Smooth muscle cell of the brain vasculature (primary cell): Measurements from ENCODE around the gene MYO3B.
"Not testable (repeated sequence)": the region's sequence is repeated elsewhere in the genome, so short reads cannot be mapped to it uniquely, and the experiment has no call there.

Source experiments
- DNase-seq: peaks from one replicate; pipeline ENCODE4 v3.0.0-alpha.2; 2012; ENCODE audit warnings: low read depth, low spot score

Gene MYO3B

GRCh38 chr2:170263728-170264521, 86.0 kb downstream of the MYO3B start:
- DNase-seq: not testable (repeated sequence)

GRCh38 chr2:170264522-170264860, 86.5 kb downstream of the MYO3B start:
- no peak for DNase-seq

- no peak for DNase-seq
These were observed 86.9 kb downstream of the MYO3B start for GRCh38 chr2:170264865-170265264.

- no peak for DNase-seq
These were observed 87.4 kb downstream of the MYO3B start for GRCh38 chr2:170265321-170265720.

- no peak for DNase-seq
These were observed 88.4 kb downstream of the MYO3B start for GRCh38 chr2:170266358-170266757.

GRCh38 chr2:170267071-170267470, 89.1 kb downstream of the MYO3B start:
- no peak for DNase-seq

- no peak for DNase-seq
These were observed 92.4 kb downstream of the MYO3B start for GRCh38 chr2:170270278-170270864.

GRCh38 chr2:170271340-170271739, 93.4 kb downstream of the MYO3B start:
- DNase-seq: no peak

- DNase-seq: no peak
These were observed 98.1 kb downstream of the MYO3B start for GRCh38 chr2:170276056-170276455.

GRCh38 chr2:170276925-170277629, 99.1 kb downstream of the MYO3B start:
- no peak for DNase-seq

- DNase-seq: no peak
These were observed 100.0 kb downstream of the MYO3B start for GRCh38 chr2:170277951-170278350.

- not testable (repeated sequence) for DNase-seq
These were observed 101.7 kb downstream of the MYO3B start for GRCh38 chr2:170279615-170280014.

- DNase-seq: no peak
These were observed 104.9 kb downstream of the MYO3B start for GRCh38 chr2:170282851-170283250.

- no peak for DNase-seq
These were observed 106.3 kb downstream of the MYO3B start for GRCh38 chr2:170284205-170284604.

GRCh38 chr2:170288859-170289258, 110.9 kb downstream of the MYO3B start:
- no peak for DNase-seq

GRCh38 chr2:170291474-170291873, 113.5 kb downstream of the MYO3B start:
- no peak for DNase-seq

- no peak for DNase-seq
These were observed 114.5 kb downstream of the MYO3B start for GRCh38 chr2:170292415-170292814.

GRCh38 chr2:170297496-170297895, 119.5 kb downstream of the MYO3B start:
- no peak for DNase-seq

GRCh38 chr2:170298115-170298514, 120.2 kb downstream of the MYO3B start:
- no peak for DNase-seq

- DNase-seq: no peak
These were observed 121.0 kb downstream of the MYO3B start for GRCh38 chr2:170298861-170299429.

GRCh38 chr2:170300993-170301392, 123.0 kb downstream of the MYO3B start:
- no peak for DNase-seq

- no peak for DNase-seq
These were observed 123.7 kb downstream of the MYO3B start for GRCh38 chr2:170301626-170302025.
